ENCODE results near the gene RAPH1. TPM values are rescaled to one million over a fixed set of nuclear protein-coding genes. Genes with fewer than 3 reads are reported as not detected.

The RAPH1 gene
- total RNA-seq, 1 experiment from 2014 or later: 29.7 TPM

GRCh38 chr2:203553784-203554183 lies 18.7 kb upstream of the RAPH1 start:
- no peaks in the 10 kb centered on the region for H3K4me1 ChIP-seq (ENCODE audit: insufficient read depth, low read length, poor library complexity, severe bottlenecking)
- no peak overlapping the region for H3K4me3 ChIP-seq (ENCODE audit: low read depth, low read length, poor library complexity, severe bottlenecking)
- H3K27ac ChIP-seq (ENCODE audit: low read depth, low read length, poor library complexity, severe bottlenecking): no peak overlapping the region
- DNase-seq (ENCODE audit: low spot score): no peak
- POLR2A ChIA-PET (ENCODE audit: low non-redundant PET): no interaction called here
- no peaks in the 10 kb centered on the region for H3K9me3 ChIP-seq (ENCODE audit: low read depth, low read length, poor library complexity, severe bottlenecking)
- no peaks in the 10 kb centered on the region for H3K27me3 ChIP-seq (replicated peaks; ENCODE audit: insufficient read depth, low read depth, low read length, poor library complexity)
- intact Hi-C loops (cut with micrococcal nuclease; ENCODE audit: unreplicated experiment): no loop called here
- no peak for TF ChIP-seq CTCF (conservative IDR thresholded peaks at IDR 0.05; ENCODE audit: low read depth, low read length)
- TF ChIP-seq EZH2 (IDR thresholded peaks at IDR 0.05; ENCODE audit: borderline replicate concordance, low read depth, low read length, poor library complexity, severe bottlenecking): no peak
- BruUV-seq (replicated peaks): no TSS peak
- no peaks in the 10 kb centered on the region for H3K36me3 ChIP-seq (ENCODE audit: insufficient read depth, low read length, poor library complexity, severe bottlenecking)
- CTCF ChIA-PET: no interaction called here

GRCh38 chr2:203551778-203552177 lies 16.7 kb upstream of the RAPH1 start:
- TF ChIP-seq EZH2 (IDR thresholded peaks at IDR 0.05; ENCODE audit: borderline replicate concordance, low read depth, low read length, poor library complexity, severe bottlenecking): no peak
- no peak for TF ChIP-seq CTCF (conservative IDR thresholded peaks at IDR 0.05; ENCODE audit: low read depth, low read length)
- H3K36me3 ChIP-seq (ENCODE audit: insufficient read depth, low read length, poor library complexity, severe bottlenecking): no peaks in the 10 kb centered on the region
- H3K27me3 ChIP-seq (replicated peaks; ENCODE audit: insufficient read depth, low read depth, low read length, poor library complexity): no peaks in the 10 kb centered on the region
- no TSS peak for BruUV-seq (replicated peaks)
- no peak overlapping the region for H3K27ac ChIP-seq (ENCODE audit: low read depth, low read length, poor library complexity, severe bottlenecking)
- intact Hi-C loops (cut with micrococcal nuclease; ENCODE audit: unreplicated experiment): no loop called here
- ChIA-PET POLR2A (ENCODE audit: low non-redundant PET) (no interaction called here), CTCF (no interaction called here)
- H3K4me3 ChIP-seq (ENCODE audit: low read depth, low read length, poor library complexity, severe bottlenecking): no peak overlapping the region
- DNase-seq (ENCODE audit: low spot score): peak; percentile 26
- H3K4me1 ChIP-seq (ENCODE audit: insufficient read depth, low read length, poor library complexity, severe bottlenecking): no peaks in the 10 kb centered on the region
- H3K9me3 ChIP-seq (ENCODE audit: low read depth, low read length, poor library complexity, severe bottlenecking): no peaks in the 10 kb centered on the region

GRCh38 chr2:203550266-203550665 lies 15.2 kb upstream of the RAPH1 start:
- POLR2A ChIA-PET (ENCODE audit: low non-redundant PET): no interaction called here
- BruUV-seq (replicated peaks): no TSS peak
- H3K27me3 ChIP-seq (replicated peaks; ENCODE audit: insufficient read depth, low read depth, low read length, poor library complexity): no peaks in the 10 kb centered on the region
- intact Hi-C loops (cut with micrococcal nuclease; ENCODE audit: unreplicated experiment): no loop called here
- H3K9me3 ChIP-seq (ENCODE audit: low read depth, low read length, poor library complexity, severe bottlenecking): no peaks in the 10 kb centered on the region
- TF ChIP-seq CTCF (conservative IDR thresholded peaks at IDR 0.05; ENCODE audit: low read depth, low read length): no peak
- no peak for TF ChIP-seq EZH2 (IDR thresholded peaks at IDR 0.05; ENCODE audit: borderline replicate concordance, low read depth, low read length, poor library complexity, severe bottlenecking)
- no peaks in the 10 kb centered on the region for H3K36me3 ChIP-seq (ENCODE audit: insufficient read depth, low read length, poor library complexity, severe bottlenecking)
- H3K4me1 ChIP-seq (ENCODE audit: insufficient read depth, low read length, poor library complexity, severe bottlenecking): no peaks in the 10 kb centered on the region
- no peak overlapping the region for H3K4me3 ChIP-seq (ENCODE audit: low read depth, low read length, poor library complexity, severe bottlenecking)
- no peak overlapping the region for H3K27ac ChIP-seq (ENCODE audit: low read depth, low read length, poor library complexity, severe bottlenecking)
- CTCF ChIA-PET: interaction anchor here (0.6 kb wide), 1 partner anchor 30 kb away, joined by 3 read pairs; no protein-coding TSS in a partner anchor
- DNase-seq (ENCODE audit: low spot score): no peak
